Mammary epithelial cell (primary cell): ENCODE data around the gene ATP8A2.
"Not testable (repeated sequence)": the region's sequence is repeated elsewhere in the genome, so short reads cannot be mapped to it uniquely, and the experiment has no call there.

ENCODE experiments used
- CTCF ChIP-seq, 2 donors: IDR thresholded peaks in 1 of 2; conservative IDR thresholded peaks in 1 of 2; 2 replicates each; pipeline ENCODE4 v1.5.1; 2011 to 2012; ENCODE audit warnings: inconsistent platforms in 2 of 2, low read length in 2 of 2, mild to moderate bottlenecking in 2 of 2, control low read depth in 1 of 2, low read depth in 1 of 2; ENCODE audit not compliant: insufficient read depth in 1 of 2; ENCODE audit errors: extremely low read depth in 1 of 2
- EZH2 ChIP-seq: IDR thresholded peaks from 2 replicates; pipeline ENCODE4 v1.6.1; 2012; ENCODE audit warnings: low read length, inconsistent platforms, borderline replicate concordance

DNA sequence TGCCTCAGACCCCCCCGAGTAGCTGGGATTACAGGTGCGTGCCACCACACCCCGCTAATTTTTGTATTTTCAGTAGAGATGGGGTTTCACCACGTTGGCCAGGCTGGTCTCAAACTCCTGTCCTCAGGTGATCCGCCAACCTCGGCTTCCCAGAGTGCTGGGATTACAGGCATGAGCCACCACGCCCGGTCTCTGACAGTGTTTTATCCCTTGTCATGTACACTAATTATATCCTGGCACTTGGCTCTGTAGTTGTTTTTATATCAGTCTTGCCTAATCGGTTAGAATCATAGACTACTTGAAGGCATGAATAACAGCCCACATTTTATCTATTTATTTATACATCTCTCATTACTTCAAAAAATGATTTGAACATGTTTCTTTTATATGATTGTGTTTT is 455.4 kb downstream of the ATP8A2 start:
- not testable (repeated sequence) for TF ChIP-seq CTCF (conservative IDR thresholded peaks at IDR 0.05 in 1 of 2, IDR thresholded peaks at IDR 0.05 in 1 of 2; ENCODE audit: extremely low read depth in 1 of 2, insufficient read depth in 1 of 2, low read depth in 1 of 2, low read length in 2 of 2); EZH2
